Lower leg skin (tissue), 3 donors: Measurements from ENCODE around the gene FRY.

Source experiments
- CTCF ChIP-seq, 3 donors: fragments of 450-650 bp; IDR thresholded peaks; one replicate each; pipeline ENCODE4 v1.5.1; 2016; ENCODE audit warnings: antibody characterized with exemption in 3 of 3, mild to moderate bottlenecking in 3 of 3, moderate library complexity in 2 of 3
- POLR2A ChIP-seq, 2 donors: fragments of 450-650 bp; IDR thresholded peaks; one replicate each; pipeline ENCODE4 v1.6.1; 2016 to 2017; ENCODE audit warnings: antibody characterized with exemption in 2 of 2, mild to moderate bottlenecking in 1 of 2, moderate library complexity in 1 of 2

- no peak for TF ChIP-seq CTCF (IDR thresholded peaks at IDR 0.05)
- TF ChIP-seq POLR2A (IDR thresholded peaks at IDR 0.05) = no peak
These were observed 5.0 kb upstream of the FRY start for GRCh38 chr13:32026623-32027022.
